GM12873 (cell line): ENCODE results near the gene VAC14.

Source experiments
- CTCF ChIP-seq: IDR thresholded peaks from 2 replicates; pipeline ENCODE4 v1.5.1; 2012; ENCODE audit warnings: low read depth, mild to moderate bottlenecking, moderate library complexity, low read length, control low read depth; ENCODE audit not compliant: insufficient read depth; ENCODE audit errors: missing control alignments

The VAC14 gene

GRCh38 chr16:70766176-70766575, 34.8 kb downstream of the VAC14 start:
- TF ChIP-seq CTCF = no peak

- TF ChIP-seq CTCF = no peak
Measured at GRCh38 chr16:70765491-70765890, 35.5 kb downstream of the VAC14 start.

- TF ChIP-seq CTCF = no peak
Measured at GRCh38 chr16:70764632-70765031, 36.3 kb downstream of the VAC14 start.

GRCh38 chr16:70760221-70760620, 40.7 kb downstream of the VAC14 start:
- no peak for TF ChIP-seq CTCF

GRCh38 chr16:70759666-70760065, 41.3 kb downstream of the VAC14 start:
- TF ChIP-seq CTCF = no peak

GRCh38 chr16:70758786-70759185, 42.2 kb downstream of the VAC14 start:
- TF ChIP-seq CTCF = no peak

- TF ChIP-seq CTCF = no peak
Measured at GRCh38 chr16:70757183-70757582, 43.8 kb downstream of the VAC14 start.
